ENCODE data around the gene BCL3. TPM values are rescaled to one million over a fixed set of nuclear protein-coding genes. Genes with fewer than 3 reads are reported as not detected.

Gene BCL3
- total RNA-seq, 1 experiment from 2014 or later: 2.2 TPM

DNA sequence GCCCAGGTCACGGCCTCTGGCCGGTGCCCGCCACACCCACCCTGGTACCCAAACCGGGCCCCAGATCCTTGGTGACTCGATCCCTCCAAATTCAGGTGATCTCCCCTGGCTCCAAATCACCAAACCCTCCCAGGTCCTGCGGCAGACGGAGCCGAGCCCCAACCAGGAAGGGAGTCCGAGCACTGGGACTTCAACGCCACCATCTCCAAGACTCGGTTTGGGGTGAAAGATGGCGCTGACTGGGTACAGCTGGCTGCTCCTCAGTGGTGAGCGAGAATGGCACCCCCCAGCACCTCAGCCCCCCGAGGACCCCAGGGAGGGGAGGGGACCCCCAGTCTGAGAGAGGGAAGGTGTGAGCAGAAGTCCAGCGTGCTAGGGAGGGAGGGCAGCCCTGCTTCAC, 47.3 kb upstream of the BCL3 start:
- H3K4me1 ChIP-seq (ENCODE audit: insufficient read depth, low read length): no peaks in the 10 kb centered on the region
- no peak overlapping the region for H3K23ac ChIP-seq (ENCODE audit: insufficient read length, low read depth, low read length)
- no peaks in the 10 kb centered on the region for H3K23me2 ChIP-seq (ENCODE audit: insufficient read length, low read depth, low read length, poor library complexity, severe bottlenecking)
- Mint-ChIP-seq H3K27ac (no peak overlapping the region; a peak in 1 of 7 replicates), H3K36me3 (ENCODE audit: insufficient read depth in 1 of 3, low read depth in 3 of 3) (no peaks in the 10 kb centered on the region), H3K9me3 (no peaks in the 10 kb centered on the region), H3K27me3 (ENCODE audit: low read depth) (peaks cover 10% of the 10 kb centered on the region), H3K4me3 (no peak overlapping the region), H3K4me1 (peaks cover 10% of the 10 kb centered on the region in 2 experiments)
- DNase-seq: no peak
- no CpG with 5 or more reads among the region's 15 CpGs for WGBS (ENCODE audit: extremely low coverage, insufficient read length, low lambda C conversion rate)
- H2BK12ac ChIP-seq (ENCODE audit: insufficient read length, low read depth, low read length): no peak overlapping the region
- H2AK5ac ChIP-seq (ENCODE audit: insufficient read length, low read length): no peak overlapping the region
- H3K27me3 ChIP-seq (ENCODE audit: insufficient read depth, low read length): no peaks in the 10 kb centered on the region
- no peak overlapping the region for H2BK15ac ChIP-seq (ENCODE audit: low read depth, low read length)
- H3T11ph ChIP-seq (ENCODE audit: low read length): no peak overlapping the region
- H2BK20ac ChIP-seq (ENCODE audit: low read depth, low read length, poor library complexity, severe bottlenecking): no peak overlapping the region
- no peak overlapping the region for H3K14ac ChIP-seq (ENCODE audit: insufficient read depth, low read length)
- H3K56ac ChIP-seq (ENCODE audit: insufficient read length, low read depth, low read length): no peak overlapping the region
- no peak for TF ChIP-seq CTCF (conservative IDR thresholded peaks at IDR 0.05)
- no peak overlapping the region for H3K18ac ChIP-seq (ENCODE audit: insufficient read length, low read depth, low read length)
- no peaks in the 10 kb centered on the region for H3K79me1 ChIP-seq (ENCODE audit: insufficient read depth, low read depth, low read length, poor library complexity, severe bottlenecking)
- H3K9me3 ChIP-seq (ENCODE audit: control insufficient read depth, low read depth, low read length): no peaks in the 10 kb centered on the region
- no peaks in the 10 kb centered on the region for H3K79me2 ChIP-seq (ENCODE audit: insufficient read depth, low read length)
- no peak overlapping the region for H3K9ac ChIP-seq (ENCODE audit: extremely low read depth, insufficient read length, low read length)
- H3K4ac ChIP-seq (ENCODE audit: low read depth, low read length): no peak overlapping the region
- no peak overlapping the region for H4K5ac ChIP-seq (ENCODE audit: insufficient read length, low read depth, low read length)
- no peak overlapping the region for H3K27ac ChIP-seq (ENCODE audit: insufficient read length, low read depth, low read length)
- H2BK5ac ChIP-seq (ENCODE audit: insufficient read length, low read length): no peak overlapping the region
- no peak overlapping the region for H4K8ac ChIP-seq (replicated peaks; ENCODE audit: insufficient read length, low read depth, low read length)
- no peak overlapping the region for H3K4me2 ChIP-seq (ENCODE audit: insufficient read depth, insufficient read length, low read length)
- no peak overlapping the region for H2AFZ ChIP-seq (ENCODE audit: low read length)
- H2BK120ac ChIP-seq (ENCODE audit: low read depth, low read length, poor library complexity, severe bottlenecking): no peak overlapping the region
- H4K91ac ChIP-seq (ENCODE audit: insufficient read length, low read depth, low read length): peak overlapping the region; percentile 64
- no peaks in the 10 kb centered on the region for H4K20me1 ChIP-seq (ENCODE audit: control insufficient read depth, insufficient read depth, insufficient read length)

All from H9 (cell line).